ENCODE measurements around the gene EVI2A. TPM values are rescaled to one million over a fixed set of nuclear protein-coding genes. Genes with fewer than 3 reads are reported as not detected.
"Not testable (repeated sequence)": the region's sequence is repeated elsewhere in the genome, so short reads cannot be mapped to it uniquely, and the experiment has no call there.

EVI2A gene
- total and polyA plus RNA-seq, 12 donors, result 1.4 to 17.7 (median 5.5) TPM

GRCh38 chr17:31293581-31293980 lies 27.8 kb downstream of the EVI2A start:
- WGBS, 4 donors, result 92 to 100% (median 96%) methylated on average over 2 of the region's 2 CpGs
- intact Hi-C loops (cut with DNase I), result no loop called here

GRCh38 chr17:31291820-31292219 lies 29.6 kb downstream of the EVI2A start:
- intact Hi-C loops (cut with DNase I), result no loop called here
- no peaks in the 10 kb centered on the region for H3K27me3 ChIP-seq
- no peaks in the 10 kb centered on the region for H3K9me3 ChIP-seq (replicated peaks in 1 of 3)
- TF ChIP-seq CTCF (IDR thresholded peaks at IDR 0.05) (no peak), POLR2A (IDR thresholded peaks at IDR 0.05) (no peak)
- no peak for DNase-seq
- no peak overlapping the region for H3K27ac ChIP-seq
- no peaks in the 10 kb centered on the region for H3K4me1 ChIP-seq (replicated peaks in 1 of 2)
- H3K4me3 ChIP-seq, result no peak overlapping the region
- no peaks in the 10 kb centered on the region for H3K36me3 ChIP-seq (replicated peaks in 1 of 2)

More at GRCh38 chr17:31293581-31293980, 27.8 kb downstream of the EVI2A start:
- H3K36me3 ChIP-seq (replicated peaks in 1 of 2), result no peaks in the 10 kb centered on the region
- no peak for DNase-seq
- no peak overlapping the region for H3K27ac ChIP-seq
- H3K9me3 ChIP-seq (replicated peaks in 1 of 3), result no peaks in the 10 kb centered on the region
- H3K4me3 ChIP-seq, result no peak overlapping the region
- no peaks in the 10 kb centered on the region for H3K4me1 ChIP-seq (replicated peaks in 1 of 2)
- TF ChIP-seq CTCF (IDR thresholded peaks at IDR 0.05) (no peak), POLR2A (IDR thresholded peaks at IDR 0.05) (no peak)
- H3K27me3 ChIP-seq, result no peaks in the 10 kb centered on the region

- H3K4me3 ChIP-seq, result no peak overlapping the region
- H3K9me3 ChIP-seq (replicated peaks in 1 of 3), result no peaks in the 10 kb centered on the region
- no peaks in the 10 kb centered on the region for H3K4me1 ChIP-seq (replicated peaks in 1 of 2)
- DNase-seq, result no peak
- intact Hi-C loops (cut with DNase I), result no loop called here
- H3K27me3 ChIP-seq, result no peaks in the 10 kb centered on the region
- H3K27ac ChIP-seq, result no peak overlapping the region
- no peaks in the 10 kb centered on the region for H3K36me3 ChIP-seq (replicated peaks in 1 of 2)
- TF ChIP-seq CTCF (IDR thresholded peaks at IDR 0.05) (no peak), POLR2A (IDR thresholded peaks at IDR 0.05) (no peak)
- WGBS, 4 donors, result 55 to 71% (median 58%) methylated on average over 3 of the region's 3 CpGs
These were observed 31.6 kb downstream of the EVI2A start for GRCh38 chr17:31289790-31290189.

- 0 to 100% (median 93%) methylated on average over 1 of the region's 1 CpG for WGBS, 4 donors
- H3K36me3 ChIP-seq (replicated peaks in 1 of 2); H3K27me3 ChIP-seq: not testable (repeated sequence)
These were observed 33.5 kb downstream of the EVI2A start for GRCh38 chr17:31287932-31288331.

GRCh38 chr17:31286587-31286986 lies 34.8 kb downstream of the EVI2A start:
- Histone ChIP-seq H3K9me3 (replicated peaks in 1 of 3) (no peaks in the 10 kb centered on the region), H3K36me3 (replicated peaks in 1 of 2) (no peaks in the 10 kb centered on the region), H3K4me3 (no peak overlapping the region), H3K4me1 (replicated peaks in 1 of 2) (no peaks in the 10 kb centered on the region), H3K27me3 (no peaks in the 10 kb centered on the region), H3K27ac (no peak overlapping the region)
- 92 to 94% (median 93%) methylated on average over 1 of the region's 1 CpG for WGBS, 4 donors
- DNase-seq, result no peak
- TF ChIP-seq CTCF (IDR thresholded peaks at IDR 0.05), result no peak
- no peak for TF ChIP-seq POLR2A (IDR thresholded peaks at IDR 0.05)
- intact Hi-C loops (cut with DNase I), result no loop called here

More at GRCh38 chr17:31287932-31288331, 33.5 kb downstream of the EVI2A start:
- H3K9me3 ChIP-seq (replicated peaks in 1 of 3); H3K27ac ChIP-seq; DNase-seq; H3K4me1 ChIP-seq (replicated peaks in 1 of 2); H3K4me3 ChIP-seq; intact Hi-C loops (cut with DNase I): not testable (repeated sequence)

All from adrenal gland (tissue), 12 donors.